Germinal center (tissue), 1 donor: ENCODE results near the gene ATXN10.
"Not testable (repeated sequence)": the region's sequence is repeated elsewhere in the genome, so short reads cannot be mapped to it uniquely, and the experiment has no call there.

Experiments used
- DNase-seq: peaks from one replicate; pipeline ENCODE4 v3.0.0; 2012; ENCODE audit warnings: mixed read lengths, low spot score

The ATXN10 gene

GRCh38 chr22:45671783-45672563 lies at the start of gene ATXN10:
TSS of gene ATXN10 (plus strand) at chr22:45671834. CDS start at chr22:45672064, 230 bp downstream.
- DNase-seq: peak; percentile 61

GRCh38 chr22:45621836-45622600 lies 49.6 kb upstream of the ATXN10 start:
- DNase-seq: no peak

GRCh38 chr22:45623464-45624145 lies 48.0 kb upstream of the ATXN10 start:
- not testable (repeated sequence) for DNase-seq

GRCh38 chr22:45626198-45626651 lies 45.4 kb upstream of the ATXN10 start:
- DNase-seq: no peak

- DNase-seq: no peak
Observed at GRCh38 chr22:45627489-45628233, 44.0 kb upstream of the ATXN10 start.

- DNase-seq: no peak
Observed at GRCh38 chr22:45628515-45628914, 43.1 kb upstream of the ATXN10 start.

- no peak for DNase-seq
Observed at GRCh38 chr22:45629469-45630089, 42.1 kb upstream of the ATXN10 start.

GRCh38 chr22:45630436-45630835 lies 41.2 kb upstream of the ATXN10 start:
- no peak for DNase-seq

- DNase-seq: no peak
Observed at GRCh38 chr22:45631140-45631840, 40.3 kb upstream of the ATXN10 start.

- DNase-seq: no peak
Observed at GRCh38 chr22:45631841-45632238, 39.8 kb upstream of the ATXN10 start.

- no peak for DNase-seq
Observed at GRCh38 chr22:45632791-45633515, 38.7 kb upstream of the ATXN10 start.

- DNase-seq: no peak
Observed at GRCh38 chr22:45636683-45637082, 35.0 kb upstream of the ATXN10 start.

- DNase-seq: no peak
Observed at GRCh38 chr22:45638197-45638596, 33.4 kb upstream of the ATXN10 start.

GRCh38 chr22:45638834-45639746 lies 32.5 kb upstream of the ATXN10 start:
- no peak for DNase-seq

GRCh38 chr22:45639747-45640102 lies 31.9 kb upstream of the ATXN10 start:
- DNase-seq: no peak

GRCh38 chr22:45640291-45640940 lies 31.2 kb upstream of the ATXN10 start:
- DNase-seq: no peak

- no peak for DNase-seq
Observed at GRCh38 chr22:45640941-45641621, 30.6 kb upstream of the ATXN10 start.

- DNase-seq: no peak
Observed at GRCh38 chr22:45642986-45643385, 28.6 kb upstream of the ATXN10 start.
